ENCODE measurements around the gene SLC22A23.

Gene SLC22A23

DNA sequence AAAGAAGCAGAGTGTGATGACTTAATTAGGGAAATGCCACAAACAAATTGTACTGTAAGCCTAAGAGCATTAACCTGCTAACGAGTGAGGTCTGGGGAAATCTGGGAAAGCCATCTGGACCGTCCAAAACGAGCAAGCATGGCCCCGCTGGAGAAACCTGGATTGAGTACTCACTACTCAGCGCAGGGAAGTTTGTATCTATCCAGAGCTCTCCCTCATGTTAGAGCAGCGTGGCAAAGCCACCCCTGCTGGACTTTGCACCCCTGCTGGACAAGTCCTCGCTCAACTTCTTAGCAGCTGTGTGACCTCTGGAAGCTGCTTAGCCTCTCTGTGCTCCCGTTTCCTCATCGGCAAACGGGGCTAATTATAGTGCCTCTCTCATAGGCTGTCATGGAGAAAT, 160.8 kb downstream of the SLC22A23 start:
- DNase-seq (ENCODE audit: low spot score) = no peak

DNA sequence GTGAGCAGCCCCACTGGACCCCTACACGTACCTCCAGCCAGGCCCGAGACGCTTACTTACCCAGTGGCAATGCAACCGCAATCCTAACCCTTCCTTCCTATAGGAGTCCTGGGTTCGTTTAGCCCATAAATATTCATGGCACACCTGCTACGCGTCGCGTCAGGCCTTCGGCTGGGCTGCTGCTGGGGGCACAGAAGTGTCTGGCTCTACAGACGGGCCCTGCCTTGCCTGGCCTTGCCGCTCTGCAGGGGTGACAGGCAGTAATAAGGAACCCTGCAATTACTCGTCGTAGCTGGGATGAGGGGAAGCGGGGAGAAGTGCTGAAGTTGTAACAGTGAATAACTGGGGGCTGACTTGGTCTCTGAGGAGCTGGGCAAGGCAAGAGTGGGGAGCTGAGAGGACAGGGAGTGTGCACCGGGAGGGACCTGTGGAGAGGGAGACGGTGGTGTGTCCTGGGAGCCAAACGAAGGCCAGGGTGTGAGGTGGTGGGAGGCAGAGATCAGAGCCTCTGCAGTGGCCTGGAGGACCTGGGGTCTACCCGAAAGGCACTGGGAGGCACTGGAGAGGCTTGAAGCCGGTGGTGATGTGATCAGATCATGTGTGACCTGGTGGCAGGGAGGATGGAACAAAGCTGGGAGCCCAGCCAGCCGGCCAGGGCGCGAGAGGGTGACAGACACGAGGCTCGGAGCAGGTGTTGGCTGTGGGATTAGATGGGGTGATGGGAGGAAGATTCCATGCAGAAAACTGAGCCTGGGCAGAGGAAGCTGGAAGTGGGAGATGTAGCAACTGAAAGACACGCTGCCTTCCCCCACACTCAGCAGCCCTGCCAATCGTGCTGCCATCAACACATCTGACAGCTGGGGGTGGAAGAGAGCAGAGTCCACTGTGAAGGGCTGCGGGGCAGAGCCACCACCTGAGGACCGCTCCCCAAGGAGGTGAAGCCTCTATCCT, 161.7 kb downstream of the SLC22A23 start:
- peak; percentile 46 for DNase-seq (ENCODE audit: low spot score)

DNA sequence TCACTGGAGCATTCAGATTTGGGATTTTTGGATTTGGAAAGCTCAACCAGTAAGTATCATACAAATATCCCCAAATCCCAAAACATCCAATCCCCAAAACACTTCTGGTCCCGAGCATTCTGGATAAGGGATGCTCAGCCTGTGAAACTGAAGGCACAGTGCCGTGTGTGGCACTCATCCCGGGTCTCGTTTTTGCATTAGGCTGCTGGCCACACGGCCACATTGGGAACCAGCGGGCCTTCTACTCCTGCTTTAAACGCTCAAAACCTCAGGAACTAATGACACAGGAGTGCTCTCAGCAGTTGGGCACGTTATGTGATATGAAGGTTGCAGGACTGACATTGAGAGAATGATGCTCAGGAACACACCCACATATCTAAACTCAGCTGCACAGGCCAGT, 162.5 kb downstream of the SLC22A23 start:
- DNase-seq (ENCODE audit: low spot score) = no peak

DNA sequence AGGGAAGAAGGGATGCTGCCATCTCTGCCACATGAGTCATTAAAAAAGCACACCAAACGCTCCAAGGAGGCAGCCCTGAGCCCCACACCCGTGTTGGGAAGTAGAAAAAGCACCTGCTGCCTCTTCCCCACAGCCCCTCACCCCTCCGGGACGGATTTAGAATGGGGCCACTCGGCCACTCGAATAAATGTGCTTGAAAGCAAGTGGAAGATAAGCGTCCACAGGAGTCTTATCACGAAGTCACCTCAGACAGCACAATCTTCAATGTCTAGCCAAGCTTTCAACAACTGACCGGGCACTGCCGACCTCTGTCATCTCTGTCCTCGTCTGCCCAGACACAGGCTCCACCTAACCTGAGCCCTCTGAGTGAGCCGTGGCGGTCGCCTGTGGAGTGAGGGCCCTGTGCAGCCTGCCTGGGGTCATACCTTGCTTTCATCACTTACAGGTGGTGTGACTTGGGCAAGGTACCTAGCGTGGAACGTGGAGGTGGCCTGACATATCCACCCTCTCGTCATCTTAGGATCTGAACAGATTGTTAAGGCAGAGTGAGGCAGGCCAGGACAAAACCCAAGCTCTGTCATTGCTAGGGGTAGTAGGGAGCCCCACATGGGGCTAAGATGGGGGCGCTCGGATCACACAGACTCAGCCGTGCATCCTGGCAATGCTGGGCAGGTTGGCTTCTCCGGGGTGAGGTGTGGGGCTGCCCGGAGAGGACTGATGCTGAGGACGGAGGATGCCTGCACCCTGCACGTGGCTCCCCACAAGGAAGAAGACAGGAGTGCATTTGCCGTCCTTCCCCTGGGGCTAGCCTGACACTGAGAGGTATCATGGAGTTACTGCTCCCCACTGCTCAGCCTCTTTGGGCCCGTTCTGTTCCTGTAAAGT, 163.3 kb downstream of the SLC22A23 start:
- DNase-seq (ENCODE audit: low spot score) = no peak

DNA sequence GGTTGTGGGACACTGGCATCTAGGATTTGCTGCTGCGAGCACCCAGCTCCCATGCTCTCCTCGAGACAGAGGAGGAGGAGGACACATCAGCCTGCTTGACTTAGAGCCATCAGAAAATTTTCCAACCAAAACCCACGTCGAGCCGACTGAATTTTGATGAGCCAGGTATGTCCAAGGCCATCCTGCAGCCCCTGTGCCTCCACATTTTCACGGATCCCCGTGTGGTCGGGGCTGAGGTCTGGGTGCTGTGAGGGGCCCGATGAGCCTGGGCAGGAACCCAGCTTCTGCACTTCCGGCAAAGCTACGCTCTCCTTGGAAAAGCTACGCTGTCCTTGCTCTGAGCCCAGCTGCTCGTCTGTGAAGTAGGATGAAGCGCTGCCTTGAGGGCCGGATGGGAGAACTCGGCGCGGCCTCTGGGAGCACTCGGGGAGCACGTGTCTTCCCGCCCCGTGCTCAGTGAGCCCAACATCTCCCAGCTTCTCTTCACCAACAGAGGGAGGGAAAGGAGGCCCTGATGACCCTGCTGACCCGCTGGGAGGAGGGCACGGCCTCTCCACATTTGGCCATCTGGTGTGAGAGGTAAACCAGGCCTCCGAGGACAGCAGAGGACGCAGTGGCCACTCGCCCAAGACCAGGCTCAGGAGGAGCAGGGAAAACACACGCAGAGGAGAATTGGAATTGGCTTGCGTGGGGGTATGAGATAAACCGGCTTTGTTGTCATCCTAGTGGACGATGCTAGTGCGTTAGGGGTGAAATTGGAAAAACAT, 164.2 kb downstream of the SLC22A23 start:
- DNase-seq (ENCODE audit: low spot score) = no peak

DNA sequence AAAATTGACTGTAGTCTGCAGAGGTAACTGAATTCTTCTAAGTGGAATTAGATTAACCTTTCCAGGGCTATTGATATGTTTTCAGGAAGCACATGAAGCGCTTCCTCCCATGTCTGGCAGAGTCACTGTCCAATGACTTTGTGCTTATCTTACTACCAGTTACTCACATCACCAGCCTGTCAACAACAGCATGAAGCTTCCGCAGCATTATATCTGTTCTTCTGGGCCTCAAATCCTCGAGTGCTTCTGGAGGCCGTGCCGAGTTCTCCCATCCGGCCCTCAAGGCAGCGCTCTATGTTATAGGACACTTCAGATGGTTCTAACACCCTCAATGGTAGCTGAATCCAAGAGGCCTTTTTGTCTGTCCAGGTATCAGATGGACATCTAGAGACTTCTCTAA, 164.9 kb downstream of the SLC22A23 start:
- DNase-seq (ENCODE audit: low spot score) = no peak

DNA sequence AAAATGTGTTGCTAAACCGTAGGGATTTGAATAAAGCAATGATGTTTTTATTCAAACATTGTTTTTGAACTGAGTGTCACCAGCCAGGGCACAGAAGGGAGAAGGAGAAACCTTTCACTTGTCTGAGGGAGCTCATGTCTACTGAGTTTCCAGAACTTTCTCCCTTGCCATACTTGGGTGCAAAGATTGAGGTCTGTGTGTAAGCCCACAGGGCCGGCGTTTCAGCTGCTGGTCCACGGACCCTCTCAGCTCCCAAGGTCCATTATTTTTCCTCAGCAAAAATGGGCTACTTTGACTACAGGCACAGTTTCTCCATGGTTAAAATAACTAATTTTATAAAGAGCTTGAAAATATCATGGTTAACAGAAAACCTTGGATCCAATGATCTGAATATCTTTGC, 165.5 kb downstream of the SLC22A23 start:
- DNase-seq (ENCODE audit: low spot score) = no peak

DNA sequence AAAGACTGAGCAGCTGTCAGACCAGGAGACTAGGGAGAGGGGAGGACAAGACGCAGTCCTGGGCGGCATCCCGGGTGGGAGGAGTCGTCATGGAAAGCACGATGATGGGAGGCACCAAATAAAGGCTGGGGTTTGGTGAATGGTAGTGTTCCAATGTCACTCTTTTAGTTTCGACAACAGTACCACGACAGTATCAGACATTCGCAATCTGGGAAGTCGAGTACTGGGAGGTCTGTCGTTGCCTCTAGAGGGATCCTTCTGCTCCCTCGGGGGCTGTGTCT, 166.0 kb downstream of the SLC22A23 start:
- DNase-seq (ENCODE audit: low spot score) = no peak

DNA sequence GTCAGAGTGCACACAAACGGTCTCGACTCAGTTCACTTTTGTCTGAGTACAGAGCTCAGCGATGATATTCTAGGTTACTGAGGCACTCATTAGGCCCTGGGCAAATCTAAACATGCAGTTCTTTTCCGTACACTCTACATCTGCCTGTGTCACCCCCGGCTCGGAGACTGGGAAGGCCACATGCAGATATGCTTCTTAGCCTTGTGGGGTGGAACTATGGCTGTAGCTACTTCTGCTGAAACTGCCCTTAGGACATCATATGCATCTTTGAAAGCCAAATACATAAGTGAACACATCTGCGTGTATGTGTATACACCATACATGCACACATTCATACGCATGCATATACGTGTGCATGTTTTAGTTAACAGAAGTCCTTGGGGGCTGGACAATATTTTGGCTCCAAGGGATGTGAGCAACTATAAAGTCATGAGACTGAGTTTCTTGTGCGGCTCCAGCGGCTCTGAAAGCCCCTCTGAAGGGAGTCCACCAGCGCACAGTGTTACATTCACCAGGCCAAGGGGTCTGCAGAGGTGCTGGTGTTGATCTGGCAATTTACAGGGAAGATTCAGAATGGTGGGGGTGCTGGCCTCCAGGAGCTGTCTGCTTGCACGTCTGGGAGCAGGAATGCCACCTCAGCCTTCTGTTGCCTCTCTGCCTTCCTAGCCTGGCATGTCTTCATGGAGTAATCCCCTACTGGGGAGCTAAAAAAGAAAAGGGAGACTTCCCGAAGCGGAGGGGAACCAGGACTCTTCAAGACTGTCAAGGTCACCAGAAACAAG, 166.5 kb downstream of the SLC22A23 start:
- no peak for DNase-seq (ENCODE audit: low spot score)

DNA sequence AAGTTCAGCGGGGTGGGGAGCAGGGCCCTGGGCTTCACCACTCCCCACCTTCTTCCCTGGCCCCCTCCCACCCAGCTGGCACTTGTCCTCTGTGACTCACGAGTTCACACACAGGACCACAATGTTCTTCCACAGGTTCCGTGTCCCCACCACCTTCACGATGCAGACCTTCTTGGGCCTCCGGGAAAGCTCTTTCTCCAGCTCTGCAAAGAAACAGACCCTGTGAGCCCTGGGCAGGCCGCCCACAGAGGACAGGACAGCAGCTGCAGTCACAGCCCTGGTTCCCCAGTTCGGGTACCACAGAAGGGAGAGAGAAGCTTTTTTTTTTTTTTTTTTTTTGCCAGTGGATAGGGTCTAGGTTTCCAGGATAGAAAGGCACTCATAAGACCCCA, 167.2 kb downstream of the SLC22A23 start:
- DNase-seq (ENCODE audit: low spot score) = no peak

DNA sequence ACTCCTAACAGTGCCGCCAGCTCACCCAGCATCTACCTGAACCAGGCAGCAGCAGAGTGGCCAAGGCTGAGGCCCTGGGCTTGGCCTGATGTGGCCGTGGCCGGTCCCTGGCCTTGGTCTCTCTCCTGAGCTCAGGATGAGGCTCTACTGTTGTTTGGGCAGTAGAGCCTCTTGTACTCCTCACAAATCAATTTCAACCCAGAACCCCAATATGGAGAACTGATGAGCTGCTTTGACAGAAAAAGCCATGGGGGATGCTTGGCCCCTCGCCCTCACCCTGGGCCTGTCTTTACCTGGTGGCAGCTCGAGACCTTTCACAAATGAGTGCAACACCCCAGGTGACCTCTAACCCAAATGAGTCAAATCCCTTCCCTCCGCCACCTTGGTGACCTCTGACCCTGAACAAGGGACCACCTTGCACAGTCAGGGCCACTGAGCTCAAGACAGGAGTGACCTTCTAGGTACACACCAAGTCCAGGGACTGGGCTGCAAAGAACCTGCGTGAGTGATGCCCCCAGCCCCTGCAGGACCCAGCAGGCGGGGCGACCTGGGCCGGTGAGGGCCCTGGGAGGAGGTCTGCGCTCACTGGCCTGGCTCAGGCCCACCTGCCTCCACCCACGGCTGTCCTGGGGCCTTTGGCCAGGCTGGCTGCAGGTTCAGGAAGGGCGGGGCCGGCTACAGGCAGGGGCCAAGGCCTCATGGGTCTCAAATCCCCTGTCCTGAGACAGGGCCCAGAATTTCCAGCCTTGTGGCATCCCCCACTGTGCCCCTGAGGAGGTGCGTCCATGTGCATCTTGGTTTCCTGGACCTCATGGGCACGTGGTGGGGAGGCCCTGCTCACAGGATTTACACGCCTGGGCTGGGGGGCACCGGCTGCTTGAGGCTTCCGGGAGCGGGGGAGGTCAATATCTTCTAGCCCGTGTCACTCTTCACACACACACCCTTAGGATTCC, 167.9 kb downstream of the SLC22A23 start:
- no peak for DNase-seq (ENCODE audit: low spot score)

DNA sequence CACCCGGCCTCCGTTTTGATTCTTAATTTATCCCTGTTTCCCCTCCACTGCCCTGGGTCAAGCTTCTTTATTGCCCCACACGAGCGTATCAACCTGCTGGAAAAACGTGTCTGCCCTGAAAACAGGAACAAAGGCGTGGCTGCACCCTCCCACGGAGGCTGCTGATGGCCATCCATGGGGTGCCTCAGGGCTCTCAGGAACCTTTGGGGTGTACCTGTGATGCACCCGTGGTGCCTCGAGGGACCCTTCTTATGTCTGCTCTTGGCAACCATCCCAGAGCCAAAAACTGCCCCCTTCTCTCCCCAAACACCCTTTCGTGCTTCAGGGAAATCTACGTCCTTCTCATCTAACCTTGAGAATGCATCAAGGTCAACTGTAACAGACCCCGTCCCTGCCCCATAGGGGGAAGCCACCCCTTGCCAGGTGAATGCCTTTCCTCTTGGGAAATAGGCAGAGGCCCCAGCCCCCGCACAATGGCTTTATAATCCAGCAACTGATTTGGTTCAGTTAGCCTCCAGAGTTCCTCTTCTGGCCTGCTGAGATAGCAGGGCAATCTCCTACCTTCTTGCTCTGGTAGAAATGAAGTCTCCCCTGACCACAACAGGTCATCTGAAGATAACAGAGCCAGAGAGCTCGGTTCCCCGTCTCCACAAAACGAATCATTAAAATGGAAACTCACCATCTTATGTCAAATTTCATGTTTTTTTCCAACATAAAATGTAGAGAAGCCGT, 168.7 kb downstream of the SLC22A23 start:
- no peak for DNase-seq (ENCODE audit: low spot score)

DNA sequence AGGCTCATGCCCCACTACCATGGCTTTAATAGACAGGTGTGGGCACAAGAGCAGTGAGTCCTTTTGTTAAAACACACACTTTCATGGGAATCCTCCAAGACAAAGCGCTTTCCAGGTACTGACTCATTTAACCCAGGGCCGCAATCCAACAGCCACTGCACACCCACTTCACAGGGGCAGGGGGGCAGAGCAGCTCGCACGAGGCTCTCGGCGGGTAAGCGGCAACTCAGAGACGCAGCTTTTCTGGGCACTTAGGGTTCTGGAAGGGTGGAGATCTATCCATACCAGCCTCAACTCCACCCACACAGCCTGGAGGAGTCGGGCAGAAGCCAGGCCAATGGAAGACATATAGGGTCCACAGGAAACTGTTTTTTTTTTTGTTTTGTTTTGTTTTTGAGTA, 169.5 kb downstream of the SLC22A23 start:
- no peak for DNase-seq (ENCODE audit: low spot score)

DNA sequence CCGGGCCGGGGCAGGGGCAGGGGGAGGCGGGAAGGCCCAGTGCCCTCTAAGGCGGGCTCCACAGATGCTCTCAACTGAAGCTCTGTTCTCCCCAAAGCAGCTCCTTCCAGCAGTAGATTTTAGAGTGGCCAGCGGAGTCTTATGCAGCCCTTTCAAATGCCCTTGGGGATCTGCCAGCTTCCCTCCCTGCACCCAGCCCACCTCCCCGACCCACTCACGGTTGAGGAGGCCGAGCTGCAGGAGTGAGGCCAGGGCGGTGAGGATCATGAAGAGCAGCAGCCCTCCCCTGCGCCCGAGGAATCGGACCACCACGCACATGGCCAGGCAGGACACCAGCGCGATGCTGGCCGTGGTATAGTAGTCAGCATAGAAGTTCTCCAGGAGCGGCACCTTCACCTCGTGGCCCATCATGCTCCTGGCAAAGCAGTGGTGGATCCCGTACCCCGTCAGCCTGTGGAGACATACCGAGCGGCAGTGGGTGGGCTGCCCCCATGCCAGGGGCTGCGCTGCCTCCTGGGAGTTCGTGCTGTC, 170.1 kb downstream of the SLC22A23 start:
- DNase-seq (ENCODE audit: low spot score) = no peak

DNA sequence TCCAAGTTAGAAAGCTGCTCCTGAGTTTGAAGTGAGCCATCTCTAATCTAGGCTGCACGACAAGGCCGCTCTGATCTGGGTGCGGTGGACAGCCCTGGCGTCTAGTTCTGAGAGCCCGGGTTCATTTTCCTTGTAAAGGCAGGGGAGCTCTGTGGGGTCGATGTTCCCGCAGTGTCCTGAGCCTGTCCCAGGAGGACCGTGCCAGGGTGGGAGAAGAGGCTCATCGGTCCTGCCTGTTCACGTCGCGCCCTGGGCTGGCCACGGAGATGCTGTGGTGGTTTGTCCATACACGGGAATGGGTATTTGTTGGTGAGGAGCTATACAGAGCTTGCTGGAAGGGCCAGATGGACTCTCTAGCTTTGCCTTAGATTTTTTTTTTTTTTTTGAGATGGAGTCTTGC, 171.1 kb downstream of the SLC22A23 start:
- no peak for DNase-seq (ENCODE audit: low spot score)

DNA sequence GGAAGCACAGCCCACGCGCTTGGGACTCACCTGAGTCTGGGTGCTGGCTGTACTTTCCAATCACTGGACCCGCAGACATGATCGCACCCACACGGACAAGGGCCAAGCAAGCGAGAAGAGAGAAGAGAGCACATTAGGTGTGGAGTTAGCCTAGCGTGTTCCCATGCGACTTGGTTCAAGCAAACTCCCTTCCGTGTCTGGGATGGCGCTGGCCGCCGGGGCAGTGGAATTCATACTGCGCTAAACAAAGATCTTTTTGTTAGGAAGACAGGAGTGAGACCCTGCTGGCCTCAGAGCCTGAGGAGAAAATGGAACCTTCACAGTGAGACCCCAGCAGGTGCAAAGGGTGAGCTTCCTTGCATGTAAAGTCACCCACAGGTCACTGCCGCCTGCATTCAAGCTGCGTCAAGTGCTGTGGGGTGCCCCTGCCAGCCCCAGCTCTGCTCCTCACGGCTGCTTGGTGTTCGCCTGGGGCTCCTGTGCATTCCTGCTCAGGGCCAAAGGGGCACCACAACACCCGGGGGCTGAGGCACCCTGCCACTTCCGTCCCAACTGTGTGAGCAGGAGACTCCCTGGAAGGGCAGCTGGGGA, 171.7 kb downstream of the SLC22A23 start:
- peak; percentile 46 for DNase-seq (ENCODE audit: low spot score)

DNA sequence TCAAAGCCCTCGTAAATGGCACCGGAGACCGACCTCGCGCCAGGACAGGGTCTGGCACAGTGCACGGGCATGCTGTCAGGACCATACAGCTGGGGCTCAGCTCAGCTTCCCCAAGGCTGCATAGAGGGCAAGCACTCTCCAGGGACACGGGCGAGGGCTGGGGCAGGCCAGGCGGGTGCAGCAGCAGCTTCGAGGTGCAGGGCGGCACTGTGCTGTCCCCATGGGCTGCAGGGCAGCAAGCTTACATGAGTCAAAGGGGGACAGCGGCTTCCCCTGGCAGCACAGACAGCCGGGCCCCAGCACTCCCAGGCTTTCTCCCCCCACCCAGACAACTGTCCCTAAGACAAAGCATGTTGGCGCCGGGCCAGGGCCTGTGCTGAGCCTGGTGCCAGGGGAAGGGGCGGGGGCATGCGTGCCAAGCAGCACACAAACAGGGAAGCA, 172.4 kb downstream of the SLC22A23 start:
- peak; percentile 42 for DNase-seq (ENCODE audit: low spot score)

DNA sequence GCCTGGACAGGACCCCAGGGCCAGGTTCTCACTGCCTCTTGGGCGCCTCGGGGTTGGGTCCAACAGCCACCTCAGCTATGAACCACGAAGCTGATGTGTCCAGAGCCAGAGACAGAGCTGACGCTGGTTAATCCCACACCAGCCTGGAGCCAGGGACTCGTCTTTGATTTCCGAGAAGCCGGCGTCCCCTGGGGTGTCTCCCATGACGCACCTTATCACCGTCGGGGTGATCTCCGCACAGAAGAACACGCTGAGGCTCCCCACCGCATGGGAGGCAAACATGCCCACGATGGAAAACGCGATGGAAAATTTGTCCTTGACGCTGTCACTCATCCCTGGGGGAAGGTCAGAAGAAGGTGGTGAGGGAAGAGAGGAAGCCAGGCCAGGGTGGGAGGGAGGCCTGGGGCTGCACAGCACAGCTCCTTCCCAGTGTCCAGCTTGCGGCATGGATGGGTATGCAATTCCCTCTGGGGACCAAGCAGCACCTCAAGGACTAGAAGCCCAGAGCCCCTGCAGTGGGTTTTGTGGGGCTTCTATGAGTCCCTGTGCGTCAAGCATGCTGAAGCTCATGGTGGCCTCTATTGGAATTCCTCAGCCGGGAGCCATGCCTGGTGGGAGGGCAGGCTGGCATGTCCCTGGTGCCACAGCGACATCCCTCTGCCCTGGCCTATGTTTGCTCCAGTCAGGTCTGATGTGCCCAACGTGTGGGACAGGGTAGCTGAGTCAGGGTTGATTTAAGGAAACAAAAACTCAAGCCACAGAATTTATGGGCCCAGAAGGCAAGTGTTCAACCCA, 173.0 kb downstream of the SLC22A23 start:
- DNase-seq (ENCODE audit: low spot score) = no peak

Measured in globus pallidus (tissue), 1 donor.